Measurements from ENCODE around the gene ANKRA2. TPM values are rescaled to one million over a fixed set of nuclear protein-coding genes. Genes with fewer than 3 reads are reported as not detected.

The ANKRA2 gene
- total and polyA plus RNA-seq, 2 donors (not counting 3 experiments of a cell fraction or from before 2014, with no cell fraction given) = 8.6 to 19.5 TPM

DNA sequence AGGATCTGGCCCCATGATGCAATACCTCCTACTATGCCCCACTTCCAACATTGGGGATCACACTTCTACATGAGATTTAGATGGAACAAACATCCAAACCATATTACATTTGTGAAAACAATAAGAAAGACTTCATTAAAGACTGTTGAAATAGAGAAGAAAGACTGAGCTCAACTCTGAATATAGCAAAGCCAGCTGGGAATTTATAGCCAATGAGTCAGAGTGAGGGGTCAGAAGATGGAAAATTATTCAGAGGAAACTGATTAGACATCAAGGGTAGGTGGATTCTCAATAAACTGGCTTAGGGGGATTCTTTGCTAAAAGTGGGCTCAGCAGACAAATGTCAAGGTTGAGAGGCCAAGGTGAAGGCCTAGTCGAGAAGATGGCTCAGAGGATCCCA is 41.6 kb downstream of the ANKRA2 start:
- no peaks in the 10 kb centered on the region for H4K20me1 ChIP-seq (replicated peaks; ENCODE audit: control insufficient read depth, extremely low read depth, insufficient read depth, low read length)
- H3K4me3 ChIP-seq (replicated peaks in 1 of 3; ENCODE audit: insufficient read depth in 1 of 3, low read depth in 1 of 3, low read length in 3 of 3) = no peak overlapping the region
- H3K79me2 ChIP-seq (ENCODE audit: control insufficient read depth, insufficient read depth, low read length) = no peaks in the 10 kb centered on the region
- DNase-seq (ENCODE audit: low read depth, low spot score) = no peak
- no peak overlapping the region for H3K9ac ChIP-seq (replicated peaks; ENCODE audit: extremely low read depth, insufficient read depth, low read length)
- no TSS peak for BruUV-seq (replicated peaks)
- H3K4me2 ChIP-seq (ENCODE audit: insufficient read depth, low read length) = no peak overlapping the region
- CTCF ChIA-PET = interaction anchor here (10.5 kb wide), 1 partner anchor 13 kb away, joined by 109 read pairs; no protein-coding TSS in a partner anchor
- TF ChIP-seq FOS (IDR thresholded peaks at IDR 0.05; ENCODE audit: borderline replicate concordance, insufficient read depth, low read length) (peak; percentile 20), MYC (IDR thresholded peaks at IDR 0.05; ENCODE audit: low read depth, low read length) (no peak)
- H3K9me3 ChIP-seq (replicated peaks; ENCODE audit: control insufficient read depth, insufficient read depth, low read length) = no peaks in the 10 kb centered on the region
- no peak overlapping the region for H2AFZ ChIP-seq (ENCODE audit: low read depth, low read length)
- no peaks in the 10 kb centered on the region for H3K9me1 ChIP-seq (replicated peaks; ENCODE audit: control insufficient read depth, extremely low read depth, insufficient read depth, low read length)
- intact Hi-C loops (cut with micrococcal nuclease) (no loop called here), dilution Hi-C loops (cut with MboI; ENCODE audit: extremely low pct_ligation_motif_present, low sequenced_read_pairs) (no loop called here)
- no peaks in the 10 kb centered on the region for H3K4me1 ChIP-seq (ENCODE audit: control insufficient read depth, extremely low read depth, insufficient read depth, low read length)
- peaks cover 3 to 9% of the 10 kb centered on the region in 2 experiments for H3K27me3 ChIP-seq (ENCODE audit: control insufficient read depth in 2 of 2, insufficient read depth in 2 of 2, low read length in 2 of 2)
- no peak overlapping the region for H3K27ac ChIP-seq (ENCODE audit: insufficient read depth, low read depth, low read length)
- POLR2A ChIA-PET = no interaction called here
- FAIRE-seq = no peak
- H3K36me3 ChIP-seq (ENCODE audit: control insufficient read depth in 2 of 2, extremely low read depth in 1 of 2, insufficient read depth in 2 of 2, low read length in 2 of 2) = no peaks in the 10 kb centered on the region

DNA sequence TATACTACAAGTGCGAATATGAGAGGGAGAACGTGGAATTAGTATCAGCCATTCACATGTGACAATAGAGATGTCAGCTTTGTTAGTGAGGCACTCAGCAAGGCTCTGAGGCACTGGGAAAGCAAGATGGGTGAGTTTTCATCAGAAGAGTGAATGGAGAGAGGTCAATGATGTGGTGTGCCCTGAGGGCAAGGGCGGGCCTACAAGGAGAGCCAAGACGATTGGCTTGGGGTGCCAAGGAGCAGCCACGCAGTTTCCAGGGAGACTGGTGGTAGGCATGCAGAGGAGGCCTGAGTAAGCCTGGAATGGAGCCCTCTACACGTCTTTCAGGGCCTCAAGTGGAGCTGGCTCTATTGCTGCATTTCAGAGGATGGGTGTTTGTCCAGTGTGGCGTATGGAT is 42.5 kb downstream of the ANKRA2 start:
- Histone ChIP-seq H3K4me2 (ENCODE audit: insufficient read depth, low read length) (no peak overlapping the region), H3K9me3 (replicated peaks; ENCODE audit: control insufficient read depth, insufficient read depth, low read length) (no peaks in the 10 kb centered on the region), H3K4me3 (replicated peaks in 1 of 3; ENCODE audit: insufficient read depth in 1 of 3, low read depth in 1 of 3, low read length in 3 of 3) (no peak overlapping the region), H3K27ac (ENCODE audit: insufficient read depth, low read depth, low read length) (no peak overlapping the region), H2AFZ (ENCODE audit: low read depth, low read length) (no peak overlapping the region), H3K36me3 (ENCODE audit: control insufficient read depth in 2 of 2, extremely low read depth in 1 of 2, insufficient read depth in 2 of 2, low read length in 2 of 2) (no peaks in the 10 kb centered on the region), H3K27me3 (ENCODE audit: control insufficient read depth in 2 of 2, insufficient read depth in 2 of 2, low read length in 2 of 2) (peaks cover 2 to 3% of the 10 kb centered on the region in 2 experiments), H3K4me1 (ENCODE audit: control insufficient read depth, extremely low read depth, insufficient read depth, low read length) (no peaks in the 10 kb centered on the region), H3K79me2 (ENCODE audit: control insufficient read depth, insufficient read depth, low read length) (no peaks in the 10 kb centered on the region), H3K9ac (replicated peaks; ENCODE audit: extremely low read depth, insufficient read depth, low read length) (no peak overlapping the region), H3K9me1 (replicated peaks; ENCODE audit: control insufficient read depth, extremely low read depth, insufficient read depth, low read length) (no peaks in the 10 kb centered on the region), H4K20me1 (replicated peaks; ENCODE audit: control insufficient read depth, extremely low read depth, insufficient read depth, low read length) (no peaks in the 10 kb centered on the region)
- TF ChIP-seq FOS (IDR thresholded peaks at IDR 0.05; ENCODE audit: borderline replicate concordance, insufficient read depth, low read length) = no peak
- TF ChIP-seq JUN (IDR thresholded peaks at IDR 0.05; ENCODE audit: borderline replicate concordance, insufficient read depth, insufficient read length, low read depth) = no peak
- TF ChIP-seq MYC (IDR thresholded peaks at IDR 0.05; ENCODE audit: low read depth, low read length) = no peak
- TF ChIP-seq EZH2 (IDR thresholded peaks at IDR 0.05; ENCODE audit: borderline replicate concordance, low read depth, low read length, severe bottlenecking) = no peak
- no peak for TF ChIP-seq POLR2AphosphoS5 (IDR thresholded peaks at IDR 0.05; ENCODE audit: insufficient read depth, low read depth, low read length)
- no peak for TF ChIP-seq GATA2 (IDR thresholded peaks at IDR 0.05; ENCODE audit: insufficient read depth, insufficient read length, low read depth, low read length)
- TF ChIP-seq, protein P1, sequence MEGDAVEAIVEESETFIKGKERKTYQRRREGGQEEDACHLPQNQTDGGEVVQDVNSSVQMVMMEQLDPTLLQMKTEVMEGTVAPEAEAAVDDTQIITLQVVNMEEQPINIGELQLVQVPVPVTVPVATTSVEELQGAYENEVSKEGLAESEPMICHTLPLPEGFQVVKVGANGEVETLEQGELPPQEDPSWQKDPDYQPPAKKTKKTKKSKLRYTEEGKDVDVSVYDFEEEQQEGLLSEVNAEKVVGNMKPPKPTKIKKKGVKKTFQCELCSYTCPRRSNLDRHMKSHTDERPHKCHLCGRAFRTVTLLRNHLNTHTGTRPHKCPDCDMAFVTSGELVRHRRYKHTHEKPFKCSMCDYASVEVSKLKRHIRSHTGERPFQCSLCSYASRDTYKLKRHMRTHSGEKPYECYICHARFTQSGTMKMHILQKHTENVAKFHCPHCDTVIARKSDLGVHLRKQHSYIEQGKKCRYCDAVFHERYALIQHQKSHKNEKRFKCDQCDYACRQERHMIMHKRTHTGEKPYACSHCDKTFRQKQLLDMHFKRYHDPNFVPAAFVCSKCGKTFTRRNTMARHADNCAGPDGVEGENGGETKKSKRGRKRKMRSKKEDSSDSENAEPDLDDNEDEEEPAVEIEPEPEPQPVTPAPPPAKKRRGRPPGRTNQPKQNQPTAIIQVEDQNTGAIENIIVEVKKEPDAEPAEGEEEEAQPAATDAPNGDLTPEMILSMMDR (IDR thresholded peaks at IDR 0.05; ENCODE audit: extremely low read depth in 1 of 2, insufficient read depth in 1 of 2, low read depth in 1 of 2, low read length in 2 of 2) = no peak
- no peak for TF ChIP-seq POLR2A (IDR thresholded peaks at IDR 0.05; ENCODE audit: low read depth, low read length)
- TF ChIP-seq MAX (IDR thresholded peaks at IDR 0.05; ENCODE audit: insufficient read depth, insufficient read length) = no peak
- intact Hi-C loops (cut with micrococcal nuclease) (no loop called here), dilution Hi-C loops (cut with MboI; ENCODE audit: extremely low pct_ligation_motif_present, low sequenced_read_pairs) (no loop called here)
- FAIRE-seq = no peak
- POLR2A ChIA-PET = no interaction called here
- no peak for DNase-seq (ENCODE audit: low read depth, low spot score)
- CTCF ChIA-PET = interaction anchor here (10.5 kb wide), 1 partner anchor 14 kb away, joined by 109 read pairs; no protein-coding TSS in a partner anchor
- no TSS peak for BruUV-seq (replicated peaks)
